ENCODE results near the gene PSD4.

- TF ChIP-seq, protein P1, sequence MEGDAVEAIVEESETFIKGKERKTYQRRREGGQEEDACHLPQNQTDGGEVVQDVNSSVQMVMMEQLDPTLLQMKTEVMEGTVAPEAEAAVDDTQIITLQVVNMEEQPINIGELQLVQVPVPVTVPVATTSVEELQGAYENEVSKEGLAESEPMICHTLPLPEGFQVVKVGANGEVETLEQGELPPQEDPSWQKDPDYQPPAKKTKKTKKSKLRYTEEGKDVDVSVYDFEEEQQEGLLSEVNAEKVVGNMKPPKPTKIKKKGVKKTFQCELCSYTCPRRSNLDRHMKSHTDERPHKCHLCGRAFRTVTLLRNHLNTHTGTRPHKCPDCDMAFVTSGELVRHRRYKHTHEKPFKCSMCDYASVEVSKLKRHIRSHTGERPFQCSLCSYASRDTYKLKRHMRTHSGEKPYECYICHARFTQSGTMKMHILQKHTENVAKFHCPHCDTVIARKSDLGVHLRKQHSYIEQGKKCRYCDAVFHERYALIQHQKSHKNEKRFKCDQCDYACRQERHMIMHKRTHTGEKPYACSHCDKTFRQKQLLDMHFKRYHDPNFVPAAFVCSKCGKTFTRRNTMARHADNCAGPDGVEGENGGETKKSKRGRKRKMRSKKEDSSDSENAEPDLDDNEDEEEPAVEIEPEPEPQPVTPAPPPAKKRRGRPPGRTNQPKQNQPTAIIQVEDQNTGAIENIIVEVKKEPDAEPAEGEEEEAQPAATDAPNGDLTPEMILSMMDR (IDR thresholded peaks at IDR 0.05; ENCODE audit: insufficient read depth, low read length), result no peak
- TF ChIP-seq REST (IDR thresholded peaks at IDR 0.05; ENCODE audit: insufficient replicate concordance, low read depth) (no peak), POLR2AphosphoS5 (IDR thresholded peaks at IDR 0.05; ENCODE audit: low read depth) (no peak), GABPA (IDR thresholded peaks at IDR 0.05; ENCODE audit: low read depth) (no peak), SPI1 (IDR thresholded peaks at IDR 0.05; ENCODE audit: borderline replicate concordance, low read depth) (peak; percentile 96)
These were observed 83.9 kb downstream of the PSD4 start for GRCh38 chr2:113257516-113258264.
